Spleen (tissue), 7 donors: ENCODE measurements around the gene KLK14.

Experiments
- CTCF ChIP-seq, 11 experiments: fragments of 200-600 bp in 7 of 11; fragments of 450-650 bp in 4 of 11; sonication (generic) in 4 of 11; IDR thresholded peaks in 8 of 11; conservative IDR thresholded peaks in 3 of 11; 1 replicate in 7 of 11; 2 replicates in 4 of 11; pipeline versions ENCODE4 v1.4.0 to v1.8.0; 2016 to 2021; ENCODE audit warnings: antibody characterized with exemption in 11 of 11, inconsistent platforms in 4 of 11, mild to moderate bottlenecking in 1 of 11
- POLR2A ChIP-seq, 3 donors: fragments of 450-650 bp; IDR thresholded peaks; one replicate each; pipeline ENCODE4 v1.5.1; 2017; ENCODE audit warnings: antibody characterized with exemption in 3 of 3, mild to moderate bottlenecking in 1 of 3
- POLR2AphosphoS5 ChIP-seq, 3 donors: sonication (generic); formaldehyde crosslinking; IDR thresholded peaks; one replicate each; pipeline ENCODE4 v1.5.1; 2017; ENCODE audit warnings: antibody characterized with exemption in 3 of 3
- donor health status: DM: no; HTN: no; CAD: no; lungs with moderate emphysema.
- donor health status: DM: no; HTN: no; CAD: no.
- donor health status: DM: no; HTN: no; CAD: no.

GRCh38 chr19:51127755-51128154 lies 45.1 kb upstream of the KLK14 start:
- TF ChIP-seq CTCF (IDR thresholded peaks at IDR 0.05 in 8 of 11, conservative IDR thresholded peaks at IDR 0.05 in 3 of 11) (no peak), POLR2A (IDR thresholded peaks at IDR 0.05) (no peak), POLR2AphosphoS5 (IDR thresholded peaks at IDR 0.05) (peak in 2 of 3 donors; percentile 44 to 66)
